ENCODE measurements around the gene CAMK4. TPM values are rescaled to one million over a fixed set of nuclear protein-coding genes. Genes with fewer than 3 reads are reported as not detected.

CAMK4 gene
- polyA plus RNA-seq, 1 donor (not counting 4 experiments of a cell fraction or from before 2014, with no cell fraction given), result 0.45 TPM

DNA sequence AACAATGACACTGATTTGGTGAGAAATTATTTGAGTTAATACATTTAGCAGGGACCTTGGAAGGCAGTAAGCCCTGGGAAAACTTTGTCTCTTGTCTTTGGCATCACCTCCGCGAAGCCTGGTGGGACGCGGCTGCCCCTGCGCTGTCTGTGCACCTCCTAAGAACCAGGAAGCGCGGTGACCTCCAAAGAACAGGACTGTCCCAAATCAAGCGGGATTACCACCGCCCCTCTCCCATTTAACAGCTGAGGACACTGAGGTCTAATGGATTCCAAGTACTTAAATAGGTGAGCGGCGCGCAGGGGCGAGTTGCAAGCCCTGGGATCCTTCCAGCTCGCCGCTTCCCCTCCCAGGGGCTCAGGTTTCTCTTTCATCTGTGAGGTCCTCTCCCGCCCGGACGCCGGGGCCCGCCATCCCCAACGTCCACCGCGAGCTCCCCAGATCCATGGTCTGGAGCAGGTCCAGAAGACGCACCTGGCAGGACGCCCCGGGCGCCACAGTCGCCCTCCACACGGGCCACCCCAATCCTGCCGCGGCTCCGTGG lies 287.7 kb downstream of the CAMK4 start:
- H3K36me3 ChIP-seq (ENCODE audit: control insufficient read depth in 2 of 2, extremely low read depth in 1 of 2, insufficient read depth in 2 of 2, low read length in 2 of 2), result no peaks in the 10 kb centered on the region
- peaks cover 18% of the 10 kb centered on the region for H3K4me1 ChIP-seq (ENCODE audit: control insufficient read depth, extremely low read depth, insufficient read depth, low read length)
- H3K27ac ChIP-seq (ENCODE audit: control insufficient read depth, insufficient read depth, low read length), result peak overlapping the region; percentile 89
- dilution Hi-C loops (cut with MboI; ENCODE audit: extremely low pct_ligation_motif_present, low sequenced_read_pairs), result no loop called here
- H3K9me1 ChIP-seq (ENCODE audit: control insufficient read depth, extremely low read depth, insufficient read depth, low read length), result no peaks in the 10 kb centered on the region
- peaks cover 54% of the 10 kb centered on the region for H3K79me2 ChIP-seq (ENCODE audit: control insufficient read depth, insufficient read depth, low read length)
- peak overlapping the region; percentile 64 for H2AFZ ChIP-seq (ENCODE audit: control insufficient read depth, low read length)
- no peaks in the 10 kb centered on the region for H4K20me1 ChIP-seq (ENCODE audit: control insufficient read depth, extremely low read depth, insufficient read depth, low read length)
- FAIRE-seq, result no peak
- no peaks in the 10 kb centered on the region for H3K27me3 ChIP-seq (ENCODE audit: control insufficient read depth, extremely low read depth, insufficient read depth, low read length)
- peak overlapping the region; percentile 78 for H3K9ac ChIP-seq (ENCODE audit: control insufficient read depth, extremely low read depth, insufficient read depth, low read length)
- H3K9me3 ChIP-seq (ENCODE audit: control insufficient read depth, low read depth, low read length), result no peaks in the 10 kb centered on the region
- DNase-seq (ENCODE audit: low read depth, low spot score), result no peak
- TF ChIP-seq, protein P1, sequence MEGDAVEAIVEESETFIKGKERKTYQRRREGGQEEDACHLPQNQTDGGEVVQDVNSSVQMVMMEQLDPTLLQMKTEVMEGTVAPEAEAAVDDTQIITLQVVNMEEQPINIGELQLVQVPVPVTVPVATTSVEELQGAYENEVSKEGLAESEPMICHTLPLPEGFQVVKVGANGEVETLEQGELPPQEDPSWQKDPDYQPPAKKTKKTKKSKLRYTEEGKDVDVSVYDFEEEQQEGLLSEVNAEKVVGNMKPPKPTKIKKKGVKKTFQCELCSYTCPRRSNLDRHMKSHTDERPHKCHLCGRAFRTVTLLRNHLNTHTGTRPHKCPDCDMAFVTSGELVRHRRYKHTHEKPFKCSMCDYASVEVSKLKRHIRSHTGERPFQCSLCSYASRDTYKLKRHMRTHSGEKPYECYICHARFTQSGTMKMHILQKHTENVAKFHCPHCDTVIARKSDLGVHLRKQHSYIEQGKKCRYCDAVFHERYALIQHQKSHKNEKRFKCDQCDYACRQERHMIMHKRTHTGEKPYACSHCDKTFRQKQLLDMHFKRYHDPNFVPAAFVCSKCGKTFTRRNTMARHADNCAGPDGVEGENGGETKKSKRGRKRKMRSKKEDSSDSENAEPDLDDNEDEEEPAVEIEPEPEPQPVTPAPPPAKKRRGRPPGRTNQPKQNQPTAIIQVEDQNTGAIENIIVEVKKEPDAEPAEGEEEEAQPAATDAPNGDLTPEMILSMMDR (optimal IDR thresholded peaks at IDR 0.05 in 1 of 3, IDR thresholded peaks at IDR 0.05 in 1 of 3, conservative IDR thresholded peaks at IDR 0.05 in 1 of 3; ENCODE audit: extremely low read depth in 1 of 3, insufficient read depth in 2 of 3, low read length in 3 of 3), result no peak
- TF ChIP-seq EZH2 (IDR thresholded peaks at IDR 0.05; ENCODE audit: low read length), result no peak
- peak overlapping the region; percentile 79 for H3K4me2 ChIP-seq (ENCODE audit: control insufficient read depth, extremely low read depth, insufficient read depth, low read depth, low read length)
- peak overlapping the region; percentile 84 to 92 (median 91) for H3K4me3 ChIP-seq (ENCODE audit: control insufficient read depth in 2 of 3, extremely low read depth in 1 of 3, insufficient read depth in 2 of 3, low read depth in 1 of 3, low read length in 3 of 3)

DNA sequence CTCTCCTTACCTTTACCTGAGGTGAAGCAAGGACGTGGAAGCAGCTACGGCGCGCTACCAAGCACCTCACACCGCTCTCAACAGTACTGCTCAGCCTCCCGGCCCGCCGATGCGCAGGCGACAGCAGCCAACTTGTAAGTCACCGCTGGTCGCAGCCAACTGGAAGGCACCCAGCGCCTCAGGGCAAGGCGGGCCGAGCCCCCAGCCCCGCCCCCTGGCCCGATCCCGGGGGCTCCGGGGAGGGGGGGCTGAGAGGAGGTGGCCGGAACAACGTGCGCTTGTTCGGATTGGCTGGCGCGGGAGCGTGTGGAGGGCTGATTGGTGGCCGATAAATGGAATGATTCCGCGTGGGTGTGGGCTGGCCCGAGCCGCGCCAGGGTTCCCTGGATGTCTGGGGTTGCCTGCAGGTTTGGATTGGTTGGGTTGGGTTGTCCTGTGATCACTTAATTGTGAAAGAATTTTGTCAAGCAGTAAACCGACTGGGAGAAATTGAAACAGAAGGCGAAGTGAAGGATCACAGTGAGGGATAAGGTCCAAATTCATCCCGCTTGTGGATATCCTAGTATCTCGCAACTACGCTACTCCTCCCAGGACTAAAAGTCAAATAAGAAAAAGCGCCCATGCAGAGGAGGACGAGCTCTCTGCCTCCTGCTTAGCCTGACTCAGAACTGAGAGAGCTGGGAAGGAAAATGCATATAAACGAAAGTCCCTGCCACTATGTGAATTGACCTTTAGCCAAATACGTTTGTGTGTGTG lies 288.4 kb downstream of the CAMK4 start, which contains the start of gene STARD4:
TSS of gene STARD4 (minus strand) at position 161 of the 756 bp plus-strand sequence. CDS start 5,102 bp downstream, outside the sequence.
- H3K9me3 ChIP-seq (ENCODE audit: control insufficient read depth, low read depth, low read length), result no peaks in the 10 kb centered on the region
- H4K20me1 ChIP-seq (ENCODE audit: control insufficient read depth, extremely low read depth, insufficient read depth, low read length), result no peaks in the 10 kb centered on the region
- no peaks in the 10 kb centered on the region for H3K27me3 ChIP-seq (ENCODE audit: control insufficient read depth, extremely low read depth, insufficient read depth, low read length)
- peak within 1 kb of the TSS; percentile 78 for H3K9ac ChIP-seq (ENCODE audit: control insufficient read depth, extremely low read depth, insufficient read depth, low read length)
- peak within 1 kb of the TSS; percentile 84 to 92 (median 91) for H3K4me3 ChIP-seq (ENCODE audit: control insufficient read depth in 2 of 3, extremely low read depth in 1 of 3, insufficient read depth in 2 of 3, low read depth in 1 of 3, low read length in 3 of 3)
- H3K4me1 ChIP-seq (ENCODE audit: control insufficient read depth, extremely low read depth, insufficient read depth, low read length), result peaks cover 18% of the 10 kb centered on the region
- H3K27ac ChIP-seq (ENCODE audit: control insufficient read depth, insufficient read depth, low read length), result peak within 1 kb of the TSS; percentile 89
- no peaks in the 10 kb centered on the region for H3K9me1 ChIP-seq (ENCODE audit: control insufficient read depth, extremely low read depth, insufficient read depth, low read length)
- FAIRE-seq (peak; percentile 86), DNase-seq (ENCODE audit: low read depth, low spot score) (peak; percentile 57)
- peak within 1 kb of the TSS; percentile 77 for H2AFZ ChIP-seq (ENCODE audit: control insufficient read depth, low read length)
- TF ChIP-seq EZH2 (IDR thresholded peaks at IDR 0.05; ENCODE audit: low read length), result no peak
- TF ChIP-seq, protein P1 (optimal IDR thresholded peaks at IDR 0.05 in 1 of 3, IDR thresholded peaks at IDR 0.05 in 1 of 3, conservative IDR thresholded peaks at IDR 0.05 in 1 of 3; ENCODE audit: extremely low read depth in 1 of 3, insufficient read depth in 2 of 3, low read length in 3 of 3), result no peak
- dilution Hi-C loops (cut with MboI; ENCODE audit: extremely low pct_ligation_motif_present, low sequenced_read_pairs), result no loop called here
- H3K79me2 ChIP-seq (ENCODE audit: control insufficient read depth, insufficient read depth, low read length), result peaks cover 48% of the 10 kb centered on the region
- H3K36me3 ChIP-seq (ENCODE audit: control insufficient read depth in 2 of 2, extremely low read depth in 1 of 2, insufficient read depth in 2 of 2, low read length in 2 of 2), result no peaks in the 10 kb centered on the region
- peak within 1 kb of the TSS; percentile 87 for H3K4me2 ChIP-seq (ENCODE audit: control insufficient read depth, extremely low read depth, insufficient read depth, low read depth, low read length)

Measured in keratinocyte (primary cell).